GM12891 (cell line): ENCODE results near the gene WDPCP.
"Not testable (repeated sequence)": the region's sequence is repeated elsewhere in the genome, so short reads cannot be mapped to it uniquely, and the experiment has no call there.

Experiments used
- DNase-seq: peaks from one replicate; pipeline ENCODE4 v3.0.0; 2011; ENCODE audit warnings: low spot score; ENCODE audit not compliant: insufficient read length
- FAIRE-seq: peaks from 2 replicates; lab custom pipeline; 2011; peaks lifted over from hg19 to GRCh38; lab: Jason Lieb, UNC
- PAX5 ChIP-seq: IDR thresholded peaks from 2 replicates; pipeline ENCODE4 v1.6.1; 2011; ENCODE audit warnings: low read length, moderate library complexity, mild to moderate bottlenecking; ENCODE audit not compliant: insufficient read depth, severe bottlenecking
- POLR2A ChIP-seq: IDR thresholded peaks from 2 replicates; pipeline ENCODE4 v1.6.1; 2011; ENCODE audit warnings: low read depth, low read length, control low read depth
- POLR2AphosphoS5 ChIP-seq: IDR thresholded peaks from 2 replicates; pipeline ENCODE4 v1.6.1; 2011; ENCODE audit warnings: low read depth, low read length, control low read depth
- POU2F2 ChIP-seq: IDR thresholded peaks from 2 replicates; pipeline ENCODE4 v1.6.1; 2011; ENCODE audit warnings: low read depth, mild to moderate bottlenecking, control low read depth, low read length, moderate library complexity
- SPI1 ChIP-seq: IDR thresholded peaks from 2 replicates; pipeline ENCODE4 v1.6.1; 2011; ENCODE audit warnings: low read depth, low read length, control low read depth
- TAF1 ChIP-seq: IDR thresholded peaks from 2 replicates; pipeline ENCODE4 v1.6.1; 2011; ENCODE audit warnings: low read depth, low read length, control low read depth

Gene WDPCP

GRCh38 chr2:63614983-63615945, 27.0 kb upstream of the WDPCP start:
- TF ChIP-seq POLR2AphosphoS5 (no peak), POU2F2 (no peak), POLR2A (no peak), PAX5 (no peak), TAF1 (no peak), SPI1 (no peak)
- no peak for FAIRE-seq

DNA sequence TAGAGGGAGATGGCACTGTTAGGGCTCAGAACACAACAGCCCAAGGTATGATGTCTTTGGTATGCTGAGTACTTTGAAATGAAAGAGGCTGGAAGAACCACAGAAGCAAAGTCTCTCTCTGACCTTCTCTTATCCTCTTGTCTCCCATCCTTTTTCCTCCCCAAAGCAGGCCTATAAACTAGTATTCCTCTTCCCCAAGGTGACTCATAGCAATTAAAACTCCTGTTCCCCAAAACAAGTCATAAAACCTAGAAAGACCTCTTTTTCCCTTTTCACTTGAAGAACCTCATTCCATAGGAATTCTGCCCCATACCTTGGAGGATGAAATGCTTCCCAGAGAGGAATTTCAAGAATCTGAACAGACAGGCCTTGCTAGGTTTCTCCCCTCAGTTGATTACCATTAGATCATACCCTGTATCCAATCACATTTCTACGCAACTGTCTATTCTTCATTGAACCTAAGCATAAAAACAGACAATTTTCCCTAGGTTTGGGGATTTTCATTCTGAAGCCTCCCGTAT, 26.2 kb upstream of the WDPCP start:
- no peak for TF ChIP-seq SPI1
- no peak for TF ChIP-seq TAF1
- TF ChIP-seq POLR2AphosphoS5, result no peak
- no peak for TF ChIP-seq POLR2A
- TF ChIP-seq PAX5, result no peak
- no peak for TF ChIP-seq POU2F2
- DNase-seq (no peak), FAIRE-seq (no peak)

More at GRCh38 chr2:63614983-63615945, 27.0 kb upstream of the WDPCP start:
- DNase-seq, result no peak

GRCh38 chr2:63613391-63613901, 25.2 kb upstream of the WDPCP start:
- FAIRE-seq, result no peak
- no peak for DNase-seq
- no peak for TF ChIP-seq SPI1
- TF ChIP-seq POU2F2, result no peak
- no peak for TF ChIP-seq TAF1
- no peak for TF ChIP-seq PAX5
- TF ChIP-seq POLR2AphosphoS5, result no peak
- no peak for TF ChIP-seq POLR2A

DNA sequence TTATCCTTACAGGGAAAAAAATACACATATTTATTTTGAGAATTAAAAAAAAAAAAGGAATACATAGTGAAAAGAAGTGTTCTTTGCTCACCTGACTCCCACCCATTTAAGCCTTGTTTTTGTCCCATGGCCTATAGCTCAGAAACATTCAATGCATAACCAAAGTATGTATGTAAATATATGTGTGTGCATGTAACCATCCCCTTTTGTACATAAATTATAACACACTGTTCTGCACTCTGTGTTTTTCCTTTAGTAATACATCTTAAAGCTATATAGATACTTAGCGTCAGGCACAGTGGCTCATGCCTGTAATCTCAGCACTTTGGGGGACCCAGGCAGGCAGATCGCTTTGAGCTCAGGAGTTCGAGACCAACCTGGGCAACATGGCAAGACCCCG, 22.2 kb upstream of the WDPCP start:
- TF ChIP-seq POLR2AphosphoS5, result no peak
- no peak for TF ChIP-seq POLR2A
- no peak for FAIRE-seq
- DNase-seq, result no peak

- not testable (repeated sequence) for FAIRE-seq
Measured at GRCh38 chr2:63608865-63609264, 20.6 kb upstream of the WDPCP start.

DNA sequence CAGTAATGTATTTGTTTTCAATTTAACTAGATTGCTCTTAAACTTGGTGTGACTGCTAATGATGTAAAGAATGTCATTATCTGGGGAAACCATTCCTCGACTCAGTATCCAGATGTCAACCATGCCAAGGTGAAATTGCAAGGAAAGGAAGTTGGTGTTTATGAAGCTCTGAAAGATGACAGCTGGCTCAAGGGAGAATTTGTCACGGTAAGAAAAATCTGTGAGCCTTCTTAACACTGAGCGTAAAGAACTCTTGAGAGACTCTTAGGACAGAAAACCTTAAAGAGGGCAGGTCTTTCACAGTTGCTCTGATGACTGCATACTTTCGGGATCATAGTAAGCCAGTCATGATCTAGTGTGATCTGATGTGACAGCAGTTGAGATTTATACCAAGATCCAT, 16.4 kb upstream of the WDPCP start:
- DNase-seq (no peak), FAIRE-seq (no peak)
- TF ChIP-seq POLR2AphosphoS5, result no peak
- no peak for TF ChIP-seq POU2F2
- TF ChIP-seq PAX5, result no peak
- TF ChIP-seq POLR2A, result no peak
- no peak for TF ChIP-seq SPI1
- no peak for TF ChIP-seq TAF1

More at GRCh38 chr2:63608865-63609264, 20.6 kb upstream of the WDPCP start:
- not testable (repeated sequence) for DNase-seq

GRCh38 chr2:63600881-63601460, 12.7 kb upstream of the WDPCP start:
- TF ChIP-seq POU2F2 (no peak), SPI1 (no peak), PAX5 (no peak), TAF1 (no peak), POLR2A (no peak), POLR2AphosphoS5 (no peak)
- FAIRE-seq (no peak), DNase-seq (no peak)

GRCh38 chr2:63598981-63599380, 10.7 kb upstream of the WDPCP start:
- TF ChIP-seq TAF1, result no peak
- no peak for TF ChIP-seq PAX5
- TF ChIP-seq POLR2A, result no peak
- no peak for TF ChIP-seq POLR2AphosphoS5
- TF ChIP-seq POU2F2, result no peak
- no peak for TF ChIP-seq SPI1
- DNase-seq (no peak), FAIRE-seq (no peak)

DNA sequence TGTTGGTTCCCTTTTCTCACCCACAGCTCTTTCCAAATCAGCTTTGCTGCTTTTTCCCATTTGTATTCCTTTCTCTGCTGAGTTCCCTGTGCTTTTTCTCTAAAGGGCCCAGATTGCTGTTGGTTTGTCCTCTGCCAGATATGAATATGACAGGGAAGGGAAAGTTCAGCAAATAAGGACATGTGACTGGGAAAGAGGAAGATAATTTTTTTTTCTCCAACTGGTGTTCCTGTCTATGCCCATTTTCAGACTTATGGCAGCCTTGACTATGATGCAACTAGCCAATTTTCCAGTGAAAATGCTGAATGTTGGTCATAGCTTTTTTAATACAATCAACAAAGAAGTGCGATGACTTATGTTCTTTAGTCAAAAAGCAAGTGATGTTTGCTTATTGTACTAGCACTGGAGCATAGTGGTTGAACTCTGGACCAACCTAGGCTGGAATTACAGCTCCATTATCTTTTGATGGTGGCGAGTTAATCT, 8.2 kb upstream of the WDPCP start:
- DNase-seq, result no peak
- FAIRE-seq, result no peak
- no peak for TF ChIP-seq POLR2AphosphoS5
- no peak for TF ChIP-seq SPI1
- TF ChIP-seq TAF1, result no peak

DNA sequence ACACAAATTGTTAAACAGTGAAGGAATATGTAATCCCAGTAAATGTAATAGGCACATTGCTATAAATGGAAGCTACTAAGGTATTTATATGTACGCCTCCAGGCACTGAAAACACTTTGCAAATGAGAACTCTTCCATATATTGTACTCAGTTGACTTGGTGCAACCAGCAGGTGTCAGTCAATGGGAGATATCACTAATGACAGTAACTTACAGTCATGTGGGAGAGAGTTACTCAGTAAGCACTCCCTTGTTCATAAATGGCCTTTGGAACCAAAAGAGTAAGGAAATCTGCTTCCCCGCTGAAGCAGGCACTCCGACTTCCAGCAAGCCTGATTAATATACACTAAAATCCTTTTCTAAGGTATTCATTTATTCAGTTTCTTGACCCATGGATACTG, 6.4 kb upstream of the WDPCP start:
- DNase-seq (no peak), FAIRE-seq (no peak)
- TF ChIP-seq POLR2AphosphoS5, result no peak
- TF ChIP-seq PAX5, result no peak
- TF ChIP-seq POLR2A, result no peak
- TF ChIP-seq POU2F2, result no peak
- no peak for TF ChIP-seq SPI1
- no peak for TF ChIP-seq TAF1
